ENCODE measurements around the gene TMEM9. TPM values are rescaled to one million over a fixed set of nuclear protein-coding genes. Genes with fewer than 3 reads are reported as not detected.
A peak's percentile ranks its signal among the peaks of the same experiment; 100 is the strongest.

TMEM9 gene
- total RNA-seq, 6 experiments from 2014 or later = 27.0 to 47.4 (median 35.6) TPM

DNA sequence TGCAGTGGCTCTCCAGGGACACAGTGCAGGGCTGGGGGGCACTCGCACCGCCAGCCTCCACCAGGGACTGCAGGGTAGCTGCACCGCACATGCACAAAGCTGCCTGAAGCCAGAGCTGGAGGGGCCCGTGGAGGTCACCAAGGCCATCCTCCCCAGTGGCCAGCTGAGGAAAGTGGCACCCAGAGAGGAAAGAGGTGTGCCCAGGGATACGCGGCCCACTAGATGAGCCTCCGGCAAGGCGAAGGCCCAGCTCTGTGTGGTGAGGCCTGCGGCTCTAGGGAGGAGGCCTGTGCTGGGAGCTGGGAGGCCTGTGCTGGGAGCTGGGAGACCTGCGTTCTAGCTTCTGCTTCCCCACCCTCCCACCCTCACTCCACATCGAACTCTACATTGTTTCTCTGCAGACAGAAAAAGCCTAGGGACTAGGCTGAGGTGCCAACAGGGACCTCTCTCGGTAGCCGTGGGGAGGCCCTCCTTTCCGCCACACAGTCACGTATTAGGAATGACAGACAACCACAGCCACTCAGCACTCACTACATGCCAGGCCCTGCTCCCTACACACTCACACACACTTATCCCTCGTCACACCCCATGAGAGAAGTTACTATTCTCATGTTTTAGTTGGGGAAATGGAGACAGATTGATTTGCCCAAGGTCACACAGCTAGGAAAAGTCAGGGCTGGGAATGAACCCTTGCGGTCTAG, 26.4 kb downstream of the TMEM9 start:
- ATAC-seq = no peak

DNA sequence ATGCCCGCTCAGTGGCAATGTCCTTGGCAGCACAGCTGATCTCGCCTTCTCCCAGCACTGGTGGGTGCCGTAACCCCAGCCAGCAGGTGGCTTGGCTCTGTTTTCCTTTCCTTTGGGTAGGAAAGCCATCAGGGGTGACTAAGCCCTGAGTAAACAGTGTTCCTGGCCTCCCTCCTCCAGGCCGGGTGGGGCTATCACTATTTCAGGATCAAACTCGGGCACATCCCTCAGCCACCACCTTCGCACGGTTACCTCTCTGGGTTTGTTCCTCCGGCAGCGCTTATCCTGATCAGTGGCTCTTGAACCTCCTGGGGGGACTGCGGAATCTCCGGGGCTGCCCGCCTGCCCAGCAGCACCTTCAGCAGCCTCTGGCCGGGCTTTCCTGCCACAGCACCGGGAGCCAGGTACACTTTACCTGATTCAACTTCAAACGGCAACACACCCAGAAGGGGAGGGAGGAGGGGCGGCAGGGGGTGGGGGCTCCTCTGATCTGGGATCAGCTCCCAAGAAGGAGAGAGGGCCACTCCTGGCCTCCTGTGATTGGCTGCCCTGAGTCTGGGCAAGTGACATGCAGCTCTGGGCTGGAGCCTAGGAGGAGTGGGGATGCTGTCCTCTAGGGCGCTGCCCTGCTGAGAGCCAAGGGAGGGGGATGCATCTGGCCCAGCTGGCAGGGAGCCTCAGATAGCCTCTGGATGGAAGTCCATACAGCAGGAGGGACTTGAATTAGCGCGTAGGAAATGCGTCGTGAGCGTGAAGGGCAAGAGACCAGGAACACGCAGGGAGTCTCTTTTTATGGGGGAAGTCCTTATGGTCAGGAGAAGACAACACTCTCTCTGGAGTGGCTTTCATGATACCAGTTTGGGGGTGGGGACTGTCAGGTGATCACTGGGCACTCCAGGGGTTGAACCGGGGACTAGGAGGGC, 27.2 kb downstream of the TMEM9 start, which contains the start of gene ASCL5:
TSS of gene ASCL5 (minus strand) at position 353 of the 923 bp plus-strand sequence. CDS start 11,812 bp downstream, outside the sequence.
- TF ChIP-seq, protein P1, sequence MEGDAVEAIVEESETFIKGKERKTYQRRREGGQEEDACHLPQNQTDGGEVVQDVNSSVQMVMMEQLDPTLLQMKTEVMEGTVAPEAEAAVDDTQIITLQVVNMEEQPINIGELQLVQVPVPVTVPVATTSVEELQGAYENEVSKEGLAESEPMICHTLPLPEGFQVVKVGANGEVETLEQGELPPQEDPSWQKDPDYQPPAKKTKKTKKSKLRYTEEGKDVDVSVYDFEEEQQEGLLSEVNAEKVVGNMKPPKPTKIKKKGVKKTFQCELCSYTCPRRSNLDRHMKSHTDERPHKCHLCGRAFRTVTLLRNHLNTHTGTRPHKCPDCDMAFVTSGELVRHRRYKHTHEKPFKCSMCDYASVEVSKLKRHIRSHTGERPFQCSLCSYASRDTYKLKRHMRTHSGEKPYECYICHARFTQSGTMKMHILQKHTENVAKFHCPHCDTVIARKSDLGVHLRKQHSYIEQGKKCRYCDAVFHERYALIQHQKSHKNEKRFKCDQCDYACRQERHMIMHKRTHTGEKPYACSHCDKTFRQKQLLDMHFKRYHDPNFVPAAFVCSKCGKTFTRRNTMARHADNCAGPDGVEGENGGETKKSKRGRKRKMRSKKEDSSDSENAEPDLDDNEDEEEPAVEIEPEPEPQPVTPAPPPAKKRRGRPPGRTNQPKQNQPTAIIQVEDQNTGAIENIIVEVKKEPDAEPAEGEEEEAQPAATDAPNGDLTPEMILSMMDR (IDR thresholded peaks at IDR 0.05) = no peak
- TF ChIP-seq POLR2A (IDR thresholded peaks at IDR 0.05) = no peak
- peak in 2 of 4 donors; percentile 21 to 73 for ATAC-seq
- no peak for DNase-seq
- H3K27ac ChIP-seq = no peak within 1 kb of the TSS
- intact Hi-C loops (cut with DNase I) = no loop called here
- no peaks in the 10 kb centered on the region for H3K36me3 ChIP-seq
- H3K9me3 ChIP-seq = no peaks in the 10 kb centered on the region
- H3K4me3 ChIP-seq = no peak within 1 kb of the TSS
- 52% methylated on average over 14 of the region's 24 CpGs for WGBS (ENCODE audit: insufficient coverage, low coverage, low lambda C conversion rate, missing lambda C conversion rate)
- H3K4me1 ChIP-seq = no peaks in the 10 kb centered on the region
- no peaks in the 10 kb centered on the region for H3K27me3 ChIP-seq

More for the DNA sequence above, 26.4 kb downstream of the TMEM9 start:
- no peak for TF ChIP-seq POLR2A (IDR thresholded peaks at IDR 0.05)
- TF ChIP-seq, protein P1 (IDR thresholded peaks at IDR 0.05) = no peak
- Histone ChIP-seq H3K27me3 (no peaks in the 10 kb centered on the region), H3K4me1 (no peaks in the 10 kb centered on the region), H3K36me3 (no peaks in the 10 kb centered on the region), H3K4me3 (no peak overlapping the region), H3K27ac (no peak overlapping the region), H3K9me3 (no peaks in the 10 kb centered on the region)
- intact Hi-C loops (cut with DNase I) = no loop called here
- DNase-seq = peak in 1 of 3 donors; percentile 29
- 57% methylated on average over 3 of the region's 17 CpGs for WGBS (ENCODE audit: insufficient coverage, low coverage, low lambda C conversion rate, missing lambda C conversion rate)

DNA sequence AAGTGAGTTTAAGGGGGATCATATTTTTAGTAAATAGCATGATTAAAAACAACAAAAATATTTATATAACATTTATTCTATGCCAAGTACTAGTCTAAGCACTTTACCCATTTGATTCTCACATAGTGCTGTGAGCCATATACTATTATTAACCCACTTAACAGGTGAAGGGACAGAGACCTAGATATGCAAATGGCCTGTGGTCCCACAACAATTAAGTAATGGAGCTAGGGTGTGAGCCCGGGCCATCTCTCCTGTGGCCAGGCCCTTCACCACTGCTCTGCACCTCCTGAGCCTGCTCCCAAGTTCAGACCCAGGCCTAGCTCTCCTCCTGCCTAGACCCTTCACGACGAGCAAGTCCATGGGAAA, 27.8 kb downstream of the TMEM9 start:
- ATAC-seq (no peak), DNase-seq (no peak)
- H3K4me3 ChIP-seq = no peak overlapping the region
- no peaks in the 10 kb centered on the region for H3K4me1 ChIP-seq
- WGBS (ENCODE audit: insufficient coverage, low coverage, low lambda C conversion rate, missing lambda C conversion rate) = 21% methylated on average over 2 of the region's 3 CpGs
- H3K27ac ChIP-seq = no peak overlapping the region
- intact Hi-C loops (cut with DNase I) = no loop called here
- H3K36me3 ChIP-seq = no peaks in the 10 kb centered on the region
- H3K27me3 ChIP-seq = no peaks in the 10 kb centered on the region
- H3K9me3 ChIP-seq = no peaks in the 10 kb centered on the region
- TF ChIP-seq, protein P1 (IDR thresholded peaks at IDR 0.05) = no peak
- TF ChIP-seq POLR2A (IDR thresholded peaks at IDR 0.05) = no peak

DNA sequence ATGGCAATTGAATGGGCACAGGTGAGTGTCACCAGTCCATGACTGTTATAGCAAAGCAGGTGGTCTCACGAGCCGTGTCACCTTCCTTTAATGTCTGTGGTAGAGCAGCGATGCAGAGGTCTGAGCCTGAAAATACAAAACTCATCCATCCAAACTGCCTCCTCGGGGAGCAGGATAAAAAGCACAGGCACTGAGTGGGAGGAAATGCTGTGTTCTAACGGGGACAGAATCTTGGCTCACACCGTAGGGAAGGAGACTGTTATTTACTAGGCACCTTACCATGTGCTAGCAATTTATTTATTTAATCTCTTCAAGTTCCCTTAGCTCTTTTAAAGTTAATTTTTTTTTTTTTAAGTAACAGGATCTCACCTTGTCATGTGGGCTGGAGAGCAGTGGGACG, 28.5 kb downstream of the TMEM9 start:
- WGBS (ENCODE audit: insufficient coverage, low coverage, low lambda C conversion rate, missing lambda C conversion rate) = 53% methylated on average over 4 of the region's 7 CpGs
- no peak for TF ChIP-seq POLR2A (IDR thresholded peaks at IDR 0.05)
- TF ChIP-seq, protein P1 (IDR thresholded peaks at IDR 0.05) = no peak
- Histone ChIP-seq H3K4me1 (no peaks in the 10 kb centered on the region), H3K27ac (no peak overlapping the region), H3K9me3 (no peaks in the 10 kb centered on the region), H3K27me3 (no peaks in the 10 kb centered on the region), H3K36me3 (no peaks in the 10 kb centered on the region), H3K4me3 (no peak overlapping the region)
- no peak for ATAC-seq
- DNase-seq = no peak
- intact Hi-C loops (cut with DNase I) = no loop called here
